ENCODE measurements around the gene PRKCE.

DNA sequence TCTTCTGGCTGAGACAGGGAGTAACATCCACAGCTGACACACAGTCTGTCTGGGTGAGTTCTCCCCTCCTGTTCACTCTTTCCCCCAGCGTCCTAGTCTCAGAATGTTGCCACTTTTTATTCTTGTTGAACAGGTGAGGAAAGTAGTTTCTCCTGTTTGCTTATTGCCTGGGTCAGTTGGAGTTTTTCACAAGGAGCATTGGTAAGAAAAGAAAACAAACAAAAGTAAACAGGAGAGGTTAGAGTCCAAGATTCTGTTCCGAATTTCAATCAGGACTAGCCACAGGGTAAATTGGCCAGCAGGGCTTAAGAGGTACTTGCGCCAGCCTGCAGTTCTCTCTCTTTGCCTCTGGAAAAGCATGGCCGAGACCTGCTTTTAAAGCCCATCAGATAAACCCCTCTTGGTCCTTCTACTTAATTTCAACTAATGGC is 390.7 kb downstream of the PRKCE start:
- TF ChIP-seq, protein P1, sequence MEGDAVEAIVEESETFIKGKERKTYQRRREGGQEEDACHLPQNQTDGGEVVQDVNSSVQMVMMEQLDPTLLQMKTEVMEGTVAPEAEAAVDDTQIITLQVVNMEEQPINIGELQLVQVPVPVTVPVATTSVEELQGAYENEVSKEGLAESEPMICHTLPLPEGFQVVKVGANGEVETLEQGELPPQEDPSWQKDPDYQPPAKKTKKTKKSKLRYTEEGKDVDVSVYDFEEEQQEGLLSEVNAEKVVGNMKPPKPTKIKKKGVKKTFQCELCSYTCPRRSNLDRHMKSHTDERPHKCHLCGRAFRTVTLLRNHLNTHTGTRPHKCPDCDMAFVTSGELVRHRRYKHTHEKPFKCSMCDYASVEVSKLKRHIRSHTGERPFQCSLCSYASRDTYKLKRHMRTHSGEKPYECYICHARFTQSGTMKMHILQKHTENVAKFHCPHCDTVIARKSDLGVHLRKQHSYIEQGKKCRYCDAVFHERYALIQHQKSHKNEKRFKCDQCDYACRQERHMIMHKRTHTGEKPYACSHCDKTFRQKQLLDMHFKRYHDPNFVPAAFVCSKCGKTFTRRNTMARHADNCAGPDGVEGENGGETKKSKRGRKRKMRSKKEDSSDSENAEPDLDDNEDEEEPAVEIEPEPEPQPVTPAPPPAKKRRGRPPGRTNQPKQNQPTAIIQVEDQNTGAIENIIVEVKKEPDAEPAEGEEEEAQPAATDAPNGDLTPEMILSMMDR (IDR thresholded peaks at IDR 0.05): no peak
- TF ChIP-seq POLR2A (IDR thresholded peaks at IDR 0.05): no peak
